Pancreas (tissue), 10 donors: ENCODE data around the gene EPHA4. TPM values are rescaled to one million over a fixed set of nuclear protein-coding genes. Genes with fewer than 3 reads are reported as not detected.
A peak's percentile ranks its signal among the peaks of the same experiment; 100 is the strongest.

Experiments
- ATAC-seq, 4 donors: fragments of 200-7000 bp; cut with Tn5 transposase; one replicate each; pipeline versions ENCODE4 v1.8.0 to v1.9.1; 2020; ENCODE audit warnings: mild to moderate bottlenecking in 4 of 4, moderate library complexity in 4 of 4
- DNase-seq, 6 donors: peaks; one replicate each; pipeline ENCODE4 v3.0.0-alpha.2; 2020
- FAIRE-seq: peaks from 2 replicates; lab custom pipeline; 2012; peaks lifted over from hg19 to GRCh38; lab: Jason Lieb, UNC
- H3K27ac ChIP-seq, 4 donors: fragments of 200-600 bp; sonication (generic); 1 replicate in 3 of 4; 2 replicates in 1 of 4; pipeline versions ENCODE4 v1.5.0 to v1.8.0; 2020
- H3K27me3 ChIP-seq, 4 donors: fragments of 200-600 bp; one replicate each; pipeline ENCODE4 v1.8.0; 2021
- H3K36me3 ChIP-seq, 3 donors: fragments of 200-600 bp; sonication (generic) in 1 of 3; one replicate each; pipeline versions ENCODE4 v1.5.0 to v1.8.0; 2020 to 2021
- H3K4me1 ChIP-seq, 3 donors: fragments of 200-600 bp; one replicate each; pipeline ENCODE4 v1.8.0; 2021
- H3K4me3 ChIP-seq, 4 donors: fragments of 200-600 bp; sonication (generic) in 2 of 4; one replicate each; pipeline versions ENCODE4 v1.5.0 to v1.8.0; 2020 to 2021
- H3K9me3 ChIP-seq, 4 donors: fragments of 200-600 bp; one replicate each; pipeline ENCODE4 v1.8.0; 2021
- WGBS, 2 donors: extraction: QIAGEN DNeasy Blood & Tissue Kit; methylation state at CpG; one replicate each; pipeline ENCODE4 v1.1.7; 2013; 5-methylcytosine and 5-hydroxymethylcytosine counted together
- intact Hi-C, 3 donors: fragments of 100-400 bp; cut with DNase I; formaldehyde crosslinking; loops; one replicate each; pipeline versions ENCODE4 v1.11.1 to v1.14.2; 2022
- polyA plus RNA-seq, 2 donors: library from polyadenylated mRNA; stranded (reverse); fragments of 200-250 nt; gene quantifications; one replicate each; pipeline ENCODE4 v1.2.3, GENCODE V29; 2013
- total RNA-seq, 6 donors: library from RNA; stranded (reverse); fragmentation: NEBNext Ultra II Directional in 4 of 6; extraction: Animal tissue kit (Norgen Biotek cat#: 25700) in 4 of 6; gene quantifications; one replicate each; pipeline versions ENCODE4 v1.2.1 to v1.2.4, GENCODE V29; 2021 to 2023
- TF ChIP-seq, protein P1 (sequence below), 4 donors: fragments of 200-600 bp; sonication (generic) in 3 of 4; IDR thresholded peaks; one replicate each; pipeline versions ENCODE4 v1.5.0 to v1.8.0; 2021; ENCODE audit warnings: antibody characterized with exemption in 4 of 4
- donor health status: healthy with polysubstance abuse.
- donor health status: DM: no; HTN: no; CAD: no; lungs with moderate emphysema.
- donor health status: DM: no; HTN: no; CAD: no.
- donor health status: control.
- donor health status: control.
- donor health status: Bipolar disorder and iron deficiency.
- donor health status: DM: yes; HTN: yes; CAD: no.
- donor health status: DM: no; HTN: no; CAD: no.
- donor health status: DM: no; HTN: no; CAD: no.
- donor health status: DM: yes; HTN: yes; CAD: no.

Gene EPHA4
- total and polyA plus RNA-seq, 8 donors: 1.1 to 2.3 (median 1.4) TPM

- FAIRE-seq (no peak), ATAC-seq (no peak), DNase-seq (no peak)
- Histone ChIP-seq H3K9me3 (no peaks in the 10 kb centered on the region), H3K27ac (no peak overlapping the region), H3K4me1 (no peaks in the 10 kb centered on the region), H3K27me3 (no peaks in the 10 kb centered on the region), H3K36me3 (no peaks in the 10 kb centered on the region), H3K4me3 (no peak overlapping the region)
- WGBS, 2 donors: 48 to 56% methylated on average over 2 of the region's 2 CpGs
- intact Hi-C loops: no loop called here
- TF ChIP-seq, protein P1, sequence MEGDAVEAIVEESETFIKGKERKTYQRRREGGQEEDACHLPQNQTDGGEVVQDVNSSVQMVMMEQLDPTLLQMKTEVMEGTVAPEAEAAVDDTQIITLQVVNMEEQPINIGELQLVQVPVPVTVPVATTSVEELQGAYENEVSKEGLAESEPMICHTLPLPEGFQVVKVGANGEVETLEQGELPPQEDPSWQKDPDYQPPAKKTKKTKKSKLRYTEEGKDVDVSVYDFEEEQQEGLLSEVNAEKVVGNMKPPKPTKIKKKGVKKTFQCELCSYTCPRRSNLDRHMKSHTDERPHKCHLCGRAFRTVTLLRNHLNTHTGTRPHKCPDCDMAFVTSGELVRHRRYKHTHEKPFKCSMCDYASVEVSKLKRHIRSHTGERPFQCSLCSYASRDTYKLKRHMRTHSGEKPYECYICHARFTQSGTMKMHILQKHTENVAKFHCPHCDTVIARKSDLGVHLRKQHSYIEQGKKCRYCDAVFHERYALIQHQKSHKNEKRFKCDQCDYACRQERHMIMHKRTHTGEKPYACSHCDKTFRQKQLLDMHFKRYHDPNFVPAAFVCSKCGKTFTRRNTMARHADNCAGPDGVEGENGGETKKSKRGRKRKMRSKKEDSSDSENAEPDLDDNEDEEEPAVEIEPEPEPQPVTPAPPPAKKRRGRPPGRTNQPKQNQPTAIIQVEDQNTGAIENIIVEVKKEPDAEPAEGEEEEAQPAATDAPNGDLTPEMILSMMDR (IDR thresholded peaks at IDR 0.05): no peak
Measured at GRCh38 chr2:221535824-221536223, 36.3 kb downstream of the EPHA4 start.

DNA sequence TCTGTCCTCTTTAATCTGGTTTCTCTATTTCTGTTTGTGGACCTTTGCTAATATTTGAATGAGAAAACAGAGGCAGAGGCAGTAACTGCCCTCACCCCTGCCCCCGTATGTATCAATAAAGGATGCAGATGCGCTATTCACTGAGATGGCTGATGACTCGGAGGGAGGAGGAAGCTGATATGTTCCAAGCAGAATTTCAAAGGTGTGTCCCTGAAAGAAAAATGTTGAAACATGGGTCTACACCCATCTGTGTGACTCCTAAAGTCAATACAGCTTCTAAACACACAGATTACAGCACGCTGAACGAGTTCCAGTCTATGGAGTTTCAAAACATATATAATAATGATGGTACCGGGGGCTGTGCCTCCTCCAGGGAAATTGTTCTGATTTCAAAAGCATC, 38.8 kb downstream of the EPHA4 start:
- Histone ChIP-seq H3K4me1 (no peaks in the 10 kb centered on the region), H3K9me3 (no peaks in the 10 kb centered on the region), H3K27me3 (no peaks in the 10 kb centered on the region), H3K36me3 (no peaks in the 10 kb centered on the region), H3K4me3 (no peak overlapping the region), H3K27ac (no peak overlapping the region)
- FAIRE-seq (no peak), ATAC-seq (peak in 1 of 4 donors; percentile 14), DNase-seq (no peak)
- WGBS, 2 donors: 88 to 90% methylated on average over 6 of the region's 6 CpGs
- TF ChIP-seq, protein P1 (IDR thresholded peaks at IDR 0.05): no peak
- intact Hi-C loops: no loop called here

GRCh38 chr2:221532641-221533040, 39.5 kb downstream of the EPHA4 start:
- DNase-seq (no peak), ATAC-seq (no peak), FAIRE-seq (no peak)
- 89 to 90% methylated on average over 3 of the region's 3 CpGs for WGBS, 2 donors
- TF ChIP-seq, protein P1 (IDR thresholded peaks at IDR 0.05): no peak
- no peak overlapping the region for H3K27ac ChIP-seq
- no peaks in the 10 kb centered on the region for H3K36me3 ChIP-seq
- no peaks in the 10 kb centered on the region for H3K9me3 ChIP-seq
- no peaks in the 10 kb centered on the region for H3K4me1 ChIP-seq
- intact Hi-C loops: no loop called here
- H3K4me3 ChIP-seq: no peak overlapping the region
- H3K27me3 ChIP-seq: no peaks in the 10 kb centered on the region

DNA sequence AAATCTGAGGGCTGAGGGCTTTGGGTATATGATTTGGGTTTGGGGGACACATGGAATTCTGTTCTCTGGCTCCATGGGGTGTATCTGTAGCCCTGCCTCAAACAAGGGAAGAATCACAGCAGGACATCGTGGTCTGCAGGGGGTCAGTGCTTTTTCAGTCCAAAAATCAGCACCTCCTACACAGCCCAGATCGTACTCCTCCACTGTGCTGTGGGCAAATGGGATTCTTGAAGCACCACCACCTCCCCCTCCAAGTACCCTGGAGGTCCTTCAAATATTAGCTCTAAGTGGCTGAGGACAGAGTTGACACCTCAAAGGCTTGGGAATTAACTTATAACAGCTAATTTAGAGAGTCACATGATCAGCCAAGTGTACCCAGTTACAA, 41.5 kb downstream of the EPHA4 start:
- no peak overlapping the region for H3K27ac ChIP-seq
- no peak overlapping the region for H3K4me3 ChIP-seq
- no peaks in the 10 kb centered on the region for H3K27me3 ChIP-seq
- no peaks in the 10 kb centered on the region for H3K9me3 ChIP-seq
- ATAC-seq: no peak
- 55 to 83% methylated on average over 2 of the region's 2 CpGs for WGBS, 2 donors
- H3K4me1 ChIP-seq: no peaks in the 10 kb centered on the region
- H3K36me3 ChIP-seq: no peaks in the 10 kb centered on the region
- FAIRE-seq: no peak
- intact Hi-C loops: no loop called here
- TF ChIP-seq, protein P1 (IDR thresholded peaks at IDR 0.05): no peak
- DNase-seq: no peak

- no peak for DNase-seq
- H3K4me1 ChIP-seq: no peaks in the 10 kb centered on the region
- peak in 1 of 4 donors; percentile 68 for ATAC-seq
- intact Hi-C loops: no loop called here
- no peak overlapping the region for H3K4me3 ChIP-seq
- H3K27me3 ChIP-seq: no peaks in the 10 kb centered on the region
- no peaks in the 10 kb centered on the region for H3K36me3 ChIP-seq
- peak overlapping the region in 1 of 4 donors; percentile 9 for H3K27ac ChIP-seq
- FAIRE-seq: no peak
- 53 to 57% methylated on average over 10 of the region's 10 CpGs for WGBS, 2 donors
- TF ChIP-seq, protein P1 (IDR thresholded peaks at IDR 0.05): no peak
- no peaks in the 10 kb centered on the region for H3K9me3 ChIP-seq
Measured at GRCh38 chr2:221529943-221530652, 42.0 kb downstream of the EPHA4 start.
